Panc1 (cell line): ENCODE measurements around the gene NOXA1.

Source experiments
- CTCF ChIP-seq: fragments of 450-650 bp; IDR thresholded peaks from 2 replicates; pipeline ENCODE4 v1.5.1; 2017; ENCODE audit warnings: mild to moderate bottlenecking
- POLR2AphosphoS5 ChIP-seq: IDR thresholded peaks from 2 replicates; pipeline ENCODE4 v1.6.1; 2012; ENCODE audit warnings: mild to moderate bottlenecking, low read depth, low read length, moderate library complexity
- REST ChIP-seq, 2 experiments: IDR thresholded peaks; 2 replicates each; pipeline ENCODE4 v1.6.1; 2011 to 2012; ENCODE audit warnings: low read depth in 2 of 2, control low read depth in 1 of 2, low read length in 1 of 2, mild to moderate bottlenecking in 1 of 2, moderate library complexity in 1 of 2; ENCODE audit not compliant: insufficient read depth in 1 of 2
- TCF7L2 ChIP-seq: IDR thresholded peaks from 2 replicates; pipeline ENCODE4 v1.6.1; 2011; ENCODE audit warnings: mild to moderate bottlenecking, low read depth, low read length, inconsistent platforms

DNA sequence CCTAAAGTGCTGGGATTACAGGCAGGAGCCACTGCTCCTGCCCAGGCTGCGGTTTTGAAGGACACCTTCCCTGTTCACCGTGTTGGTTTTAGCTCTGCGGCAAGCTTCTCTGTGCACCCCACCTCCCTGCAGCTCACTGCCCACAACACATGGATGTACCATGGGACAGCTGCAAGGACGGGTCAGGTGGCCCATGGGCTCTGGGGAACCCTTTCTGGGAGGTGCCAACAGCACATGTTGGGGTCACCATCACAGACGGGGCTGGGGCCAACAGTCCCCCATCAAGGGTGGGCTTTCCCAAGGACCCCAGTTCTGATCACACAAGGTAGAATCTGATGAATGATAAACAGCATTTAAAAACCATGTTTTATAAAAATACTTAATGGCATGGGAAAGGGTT is 7.7 kb upstream of the NOXA1 start:
- TF ChIP-seq CTCF (no peak), POLR2AphosphoS5 (no peak), REST (IDR thresholded peaks at IDR 0.05; ENCODE audit: insufficient read depth in 1 of 2, low read depth in 2 of 2, low read length in 1 of 2) (no peak), TCF7L2 (no peak)
